Limb (tissue), 2 donors: ENCODE results near the gene IRAK1.

Experiments
- DNase-seq, 2 donors: peaks; one replicate each; pipeline ENCODE4 v3.0.0-alpha.2; 2016; ENCODE audit errors: extremely low spot score in 2 of 2

IRAK1 gene

GRCh38 chrX:154040863-154041262, 21.2 kb upstream of the IRAK1 start:
- DNase-seq = no peak

DNA sequence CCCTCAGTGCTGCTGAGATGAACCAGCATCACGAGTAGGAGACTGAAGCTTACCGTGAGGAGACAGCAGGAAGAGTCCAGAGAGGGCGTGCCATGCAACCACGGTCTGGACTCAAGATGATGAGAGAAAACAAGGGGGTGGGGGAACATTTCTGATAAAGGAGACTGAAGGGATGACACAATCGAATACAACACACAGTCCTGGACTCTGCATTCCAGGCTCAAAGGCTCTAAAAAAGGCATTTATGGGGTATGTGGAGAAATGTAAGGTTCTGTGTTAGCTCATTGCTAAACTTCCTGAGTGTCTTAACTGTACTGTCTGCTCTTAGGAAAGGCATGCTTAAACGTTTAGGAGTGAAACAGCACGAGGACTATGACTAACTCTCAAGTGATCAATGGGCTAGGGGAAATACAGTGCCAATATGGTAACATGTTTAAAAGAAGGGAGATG, 20.6 kb upstream of the IRAK1 start:
- no peak for DNase-seq

GRCh38 chrX:154039577-154039976, 19.9 kb upstream of the IRAK1 start:
- DNase-seq = no peak

DNA sequence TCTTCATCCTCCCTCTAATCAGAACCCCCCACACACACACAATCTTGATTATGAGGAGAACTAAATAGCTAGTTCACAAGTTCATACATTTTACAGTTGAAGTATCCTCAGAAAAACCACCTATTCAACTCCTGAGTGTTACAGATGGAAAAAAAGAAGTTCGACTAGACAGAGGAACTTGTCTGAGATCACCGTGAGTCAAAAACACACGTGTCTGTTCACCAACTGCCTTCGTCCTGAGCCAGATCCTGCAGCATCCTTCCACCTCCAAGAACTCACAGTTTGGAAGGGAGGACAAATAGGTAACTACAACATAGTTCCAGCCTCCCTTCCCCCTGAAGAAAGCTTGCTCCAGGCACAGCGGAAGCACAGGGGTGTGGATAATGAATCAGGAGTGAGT, 19.0 kb upstream of the IRAK1 start:
- no peak for DNase-seq

DNA sequence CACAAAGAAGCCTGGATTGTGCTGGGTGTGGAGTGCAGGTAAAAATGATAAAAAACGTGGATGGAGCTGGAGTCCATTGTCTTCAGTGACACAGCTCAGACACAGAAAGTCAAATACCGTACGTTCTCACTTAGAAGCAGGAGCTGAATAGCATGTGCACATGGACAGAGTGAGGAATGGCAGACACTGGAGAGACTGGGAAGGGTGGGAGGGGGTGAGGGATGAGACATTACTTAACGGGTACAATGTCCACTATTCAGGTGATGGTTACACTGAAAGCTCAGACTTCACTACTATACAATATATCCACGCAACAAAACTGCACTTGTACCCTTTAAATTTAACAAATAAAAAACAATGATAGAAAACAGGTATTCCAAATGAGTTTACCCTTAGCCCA, 18.1 kb upstream of the IRAK1 start:
- no peak for DNase-seq

GRCh38 chrX:154036513-154036912, 16.8 kb upstream of the IRAK1 start:
- DNase-seq = no peak

GRCh38 chrX:154033848-154034247, 14.1 kb upstream of the IRAK1 start:
- DNase-seq = no peak

DNA sequence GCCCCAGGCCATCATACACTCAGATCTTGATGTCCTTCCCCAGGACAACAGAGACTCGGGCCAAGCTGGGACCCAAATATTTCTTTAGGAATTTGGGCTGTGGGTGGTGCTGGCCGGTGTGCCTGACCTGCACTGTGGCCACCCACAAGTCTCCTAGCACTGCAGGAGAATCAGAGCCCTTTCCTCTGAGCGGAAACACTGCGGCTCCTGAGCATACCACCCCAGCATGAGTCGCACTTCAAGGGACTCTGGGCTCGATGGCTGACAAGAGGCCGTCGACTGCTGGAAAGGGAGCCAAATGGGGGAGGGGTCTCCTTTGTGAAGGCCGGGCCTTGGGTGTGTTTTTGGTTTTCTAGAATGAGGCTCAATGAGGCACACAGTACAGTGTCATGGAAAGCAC, 13.0 kb upstream of the IRAK1 start:
- DNase-seq = no peak

DNA sequence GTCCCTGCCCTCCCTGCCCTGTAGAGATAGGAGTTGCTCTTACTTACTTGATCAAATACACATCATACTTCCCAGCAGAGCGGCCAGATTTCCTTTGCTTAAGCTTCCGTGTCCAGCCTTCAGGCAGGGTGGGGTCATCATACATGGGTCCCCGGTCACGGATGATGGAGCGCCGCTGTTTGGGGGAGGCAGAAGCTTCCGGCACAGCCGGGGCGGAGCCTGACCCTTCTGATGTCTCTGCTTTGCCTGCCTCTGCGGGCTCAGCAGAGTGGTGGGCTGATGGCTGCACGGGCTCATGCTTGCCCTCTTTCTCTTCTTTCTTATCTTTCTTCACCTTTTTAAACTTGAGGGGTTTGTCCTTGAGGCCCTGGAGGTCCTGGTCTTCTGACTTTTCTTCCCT, 12.5 kb upstream of the IRAK1 start:
- DNase-seq = no peak

GRCh38 chrX:154030715-154031305, 11.1 kb upstream of the IRAK1 start:
- DNase-seq = no peak

- DNase-seq = no peak
Measured at GRCh38 chrX:154030266-154030665, 10.6 kb upstream of the IRAK1 start.

GRCh38 chrX:154029439-154029838, 9.7 kb upstream of the IRAK1 start:
- no peak for DNase-seq

DNA sequence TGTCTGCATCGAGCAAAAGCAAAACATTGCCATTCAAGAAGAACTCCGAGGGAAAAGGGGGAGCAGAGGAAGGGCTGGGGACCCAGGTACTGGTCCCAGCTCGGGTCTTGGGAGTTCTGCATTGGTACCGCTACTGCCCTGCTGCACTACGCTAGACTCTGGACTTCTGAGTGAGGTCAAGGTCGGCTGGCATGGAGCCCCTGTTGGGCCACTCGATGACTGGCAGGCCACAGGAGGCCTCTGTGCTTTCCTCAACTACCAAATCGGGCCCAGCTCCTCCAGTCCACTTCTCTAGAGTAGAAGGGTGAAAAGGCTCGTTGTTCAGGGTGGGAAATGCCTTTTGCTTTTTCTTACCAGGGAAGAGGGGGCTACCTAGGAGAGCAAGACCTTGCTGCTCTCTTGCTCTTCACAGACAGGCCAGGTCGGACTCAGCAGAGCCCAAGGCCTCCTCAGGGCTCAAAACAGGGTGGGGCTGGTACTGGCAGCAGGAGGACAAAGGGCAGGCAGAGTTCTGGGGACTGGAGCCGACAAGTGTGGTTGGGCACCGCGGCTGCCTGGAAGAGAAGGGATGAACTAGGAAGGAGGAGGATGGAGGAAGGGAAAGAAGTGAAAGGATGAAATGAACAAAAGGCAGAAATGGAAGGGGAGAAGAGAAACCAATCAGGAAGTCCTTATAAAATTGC, 8.9 kb upstream of the IRAK1 start:
- DNase-seq = no peak

DNA sequence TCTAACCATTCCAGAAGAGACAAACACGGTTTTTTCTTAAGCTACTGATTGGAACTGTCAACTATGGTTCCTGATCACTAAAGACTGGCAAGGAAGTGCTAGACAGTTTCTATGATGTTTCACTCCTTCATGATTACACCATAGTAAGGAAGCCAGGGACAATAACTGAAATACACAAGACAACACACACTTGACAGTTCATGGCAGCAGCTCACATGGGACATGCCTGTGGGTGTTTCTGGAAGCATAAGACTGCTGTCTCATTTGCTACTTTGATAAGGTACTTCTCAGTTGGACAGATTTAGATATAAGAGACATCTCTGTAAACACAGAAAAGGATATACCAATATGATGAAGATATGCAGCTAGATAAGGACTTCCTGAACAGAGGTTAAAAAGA, 8.3 kb upstream of the IRAK1 start:
- DNase-seq = no peak

DNA sequence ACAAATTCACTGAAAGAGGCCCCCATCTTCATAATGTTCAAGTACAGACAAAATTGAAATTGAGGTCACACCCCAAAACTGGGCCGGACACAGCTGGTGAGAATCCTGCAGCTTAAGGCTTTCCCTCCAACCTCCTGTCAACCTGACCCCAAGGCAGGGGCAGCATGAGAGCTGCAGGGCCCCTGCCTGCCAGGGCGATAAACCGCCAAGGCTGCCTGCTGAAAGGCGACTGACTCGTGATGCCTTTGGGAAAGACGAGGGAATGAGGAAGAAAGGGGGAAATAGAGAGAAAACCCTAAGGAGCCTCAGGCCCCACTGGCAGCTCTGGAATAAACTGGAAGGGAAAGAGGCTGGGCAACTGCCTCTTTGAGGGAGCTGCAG, 7.3 kb upstream of the IRAK1 start:
- DNase-seq = no peak

DNA sequence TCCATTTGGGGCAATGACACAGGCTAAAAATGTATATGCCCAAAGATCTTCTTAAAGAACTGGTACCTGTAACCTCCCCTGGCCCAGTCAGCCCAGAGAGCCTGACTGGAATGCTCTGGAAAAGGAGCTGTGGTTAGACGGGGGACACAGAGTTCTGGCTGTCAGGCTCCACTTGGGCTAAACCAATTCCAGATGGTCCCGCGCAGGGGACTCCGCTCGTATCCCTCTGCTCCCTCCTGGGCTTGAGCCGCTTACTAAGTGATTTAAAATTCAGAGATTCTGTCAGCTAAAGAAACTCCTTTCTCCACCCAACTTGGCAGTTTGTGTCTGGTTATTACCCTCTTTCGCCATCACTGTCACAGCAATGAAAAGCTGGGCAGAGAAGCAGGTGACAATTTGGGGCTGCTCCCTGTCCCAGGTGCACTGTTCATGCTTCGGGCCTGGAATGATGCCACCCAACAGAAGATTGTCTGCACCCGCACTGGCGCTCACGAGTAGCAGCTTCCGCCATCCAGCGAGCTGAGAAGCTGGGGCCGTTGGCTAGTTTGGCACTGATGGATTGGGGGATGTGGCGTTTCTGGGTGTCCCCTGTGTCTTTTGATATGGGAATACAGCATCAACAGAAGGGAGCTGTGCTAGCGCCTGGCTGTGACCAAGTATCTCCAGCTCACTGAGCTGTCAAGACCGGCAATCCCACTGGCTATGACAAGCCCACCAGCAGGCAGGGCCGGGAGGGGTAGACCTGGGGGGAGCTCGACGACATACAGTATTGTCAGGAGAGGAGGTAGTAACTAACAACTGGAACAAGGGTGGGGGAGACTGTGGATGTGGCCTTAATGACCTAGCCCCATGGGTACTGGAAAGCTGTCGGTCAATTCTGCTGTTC, 6.7 kb upstream of the IRAK1 start:
- no peak for DNase-seq

- no peak for DNase-seq
Measured at GRCh38 chrX:154025230-154025629, 5.5 kb upstream of the IRAK1 start.

- no peak for DNase-seq
Measured at GRCh38 chrX:154024271-154024670, 4.6 kb upstream of the IRAK1 start.

DNA sequence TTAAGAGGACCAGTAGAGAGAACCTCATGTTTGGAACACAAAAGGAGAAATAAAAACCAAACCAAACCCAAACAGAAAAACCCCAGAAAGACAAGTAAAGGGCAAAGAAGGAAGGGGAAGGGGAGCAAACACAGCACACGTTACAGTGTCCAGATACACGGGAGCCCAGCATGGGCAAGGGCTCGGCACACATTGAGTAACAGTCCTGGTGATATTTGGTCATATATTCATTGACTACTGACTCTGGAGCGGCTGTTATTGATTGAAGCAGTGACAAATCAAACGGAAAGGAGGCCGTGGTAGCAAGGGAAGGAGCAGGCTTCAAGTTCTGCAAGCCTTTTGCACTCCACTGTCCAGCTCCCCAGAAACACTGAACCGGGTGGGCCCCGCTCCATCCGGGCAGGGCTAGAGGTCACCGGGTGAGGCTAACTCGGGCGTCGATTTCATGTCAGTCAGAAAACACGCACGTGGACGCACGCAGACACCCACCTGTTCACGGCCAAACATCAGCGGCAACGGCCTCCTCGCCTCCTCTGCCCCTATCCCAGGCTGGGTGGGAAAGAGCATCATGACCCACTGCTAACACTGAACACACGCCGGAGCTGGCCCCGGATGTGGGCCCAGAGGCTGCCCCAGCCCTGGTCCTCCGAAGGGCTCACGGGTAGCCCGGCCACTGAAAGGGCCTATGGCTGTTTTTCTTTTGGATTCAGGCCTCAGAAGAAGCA, 3.7 kb upstream of the IRAK1 start:
- no peak for DNase-seq

GRCh38 chrX:154022108-154022507, 2.4 kb upstream of the IRAK1 start:
- no peak for DNase-seq

DNA sequence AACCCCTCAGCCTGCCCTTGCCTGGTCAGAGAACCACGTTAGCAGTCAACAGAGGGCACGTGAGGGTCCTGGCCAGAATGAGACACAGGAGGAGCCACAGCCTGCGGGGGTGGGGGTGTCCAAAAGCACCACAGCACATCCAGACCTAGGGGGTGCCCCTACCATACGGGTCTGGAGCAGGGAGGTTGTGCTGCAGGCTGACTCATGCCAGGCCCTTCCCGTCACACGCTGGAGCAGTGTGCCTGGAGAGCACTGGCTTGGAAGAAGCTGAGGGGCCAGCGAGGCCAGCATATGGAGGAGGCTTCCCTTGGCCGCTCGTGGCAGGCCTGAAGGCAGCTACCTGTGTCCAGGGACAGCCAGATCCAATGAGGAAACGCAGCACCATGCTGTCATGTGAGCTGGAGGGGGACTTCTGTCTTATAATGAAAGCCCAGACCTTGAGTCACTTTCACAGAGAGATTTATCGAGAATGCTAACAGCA, 1.5 kb upstream of the IRAK1 start:
- DNase-seq = no peak
